HUDEP-2 (cell line): Measurements from ENCODE around the gene TRDMT1.

Experiments
- DNase-seq, 76 experiments: peaks; one replicate each; lab custom pipeline; 2025; ENCODE audit not compliant: unreplicated experiment in 76 of 76; lab: John Stamatoyannopoulos, UW

The TRDMT1 gene

DNA sequence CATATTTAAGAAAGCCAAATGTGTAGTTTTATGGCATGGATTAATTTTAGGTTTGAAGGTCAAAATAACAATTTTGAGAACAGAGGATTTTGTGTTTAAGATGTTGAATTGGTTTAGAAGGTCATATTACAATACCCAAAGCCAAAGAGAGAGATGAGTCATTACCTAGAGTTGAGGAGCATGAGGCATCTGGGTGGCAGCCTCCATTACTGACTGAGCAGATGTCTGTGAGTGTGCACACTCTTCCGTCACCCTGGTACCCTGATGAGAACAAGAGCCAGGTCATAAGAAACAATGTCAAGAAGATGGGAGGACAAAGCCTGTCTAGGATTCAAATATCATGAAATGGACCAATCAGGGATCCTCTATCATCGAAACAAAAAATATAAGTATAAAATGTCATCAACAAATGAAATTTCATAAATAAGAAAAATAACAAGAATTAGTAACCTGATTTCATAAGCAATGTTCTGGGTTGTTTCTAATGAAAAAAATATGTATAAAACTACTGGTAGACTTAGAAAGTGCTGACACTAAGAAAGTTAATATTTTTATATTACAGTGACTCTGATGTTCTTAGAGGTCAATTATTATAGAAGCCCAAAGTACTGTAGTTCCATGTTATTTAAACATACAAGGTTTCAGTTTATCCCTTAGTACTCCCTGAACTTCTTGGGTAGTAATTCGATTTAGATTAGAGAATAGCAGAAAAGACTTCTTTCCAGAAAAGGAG is 91.8 kb downstream of the TRDMT1 start:
- DNase-seq = no peak

DNA sequence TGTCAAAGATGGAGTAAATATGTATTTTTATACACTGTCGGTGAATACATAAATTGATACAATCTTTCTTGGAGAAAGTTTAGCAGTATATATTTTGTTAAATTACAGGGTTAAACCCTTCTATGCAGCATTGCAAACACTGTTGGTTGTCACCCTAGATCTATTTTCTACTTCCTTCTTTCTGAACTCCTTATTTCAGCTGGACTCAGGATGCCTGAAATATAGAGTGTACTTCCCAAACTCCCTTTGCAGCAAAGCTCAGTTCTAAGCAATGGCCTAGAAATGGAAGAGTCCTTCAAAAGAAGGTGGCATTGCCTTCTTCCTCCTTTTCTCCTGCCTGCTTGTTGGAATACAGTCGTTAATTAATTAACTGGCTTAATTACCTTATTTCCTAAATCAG is 92.4 kb downstream of the TRDMT1 start:
- DNase-seq = no peak

DNA sequence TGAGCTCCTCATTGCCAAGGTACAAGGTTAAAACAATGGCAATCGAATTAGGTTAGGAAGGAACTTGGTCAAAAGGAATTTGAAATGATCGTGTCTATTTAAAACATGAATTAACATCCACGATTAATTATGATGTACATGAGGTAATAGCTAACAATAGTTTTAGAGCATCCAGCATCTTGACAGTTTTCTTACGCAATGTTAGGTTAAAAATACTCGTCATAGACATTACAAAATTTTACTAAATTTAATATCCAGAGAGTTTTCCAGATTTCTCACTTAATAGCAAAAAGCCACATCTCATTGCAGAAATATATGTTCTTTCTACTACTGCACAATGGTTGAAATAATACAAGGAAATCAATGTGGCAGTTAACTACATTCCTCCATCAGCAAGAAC is 94.5 kb downstream of the TRDMT1 start:
- no peak for DNase-seq

DNA sequence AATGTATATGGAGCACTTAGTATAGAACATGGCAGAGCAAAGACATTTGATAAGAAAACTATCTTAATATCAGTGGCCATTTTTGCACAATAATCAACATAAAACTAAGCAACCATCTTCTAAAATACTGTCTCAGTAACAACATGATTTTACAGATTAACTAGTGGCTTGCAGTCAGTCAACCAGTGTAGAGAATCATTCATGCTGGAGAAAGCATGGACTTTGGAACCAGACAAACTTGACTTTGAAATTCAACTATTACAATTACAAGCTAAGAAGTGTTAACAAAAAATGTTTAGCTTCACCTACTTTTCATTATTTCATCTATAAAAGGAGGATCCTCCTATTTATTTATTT is 99.6 kb downstream of the TRDMT1 start:
- DNase-seq = no peak

DNA sequence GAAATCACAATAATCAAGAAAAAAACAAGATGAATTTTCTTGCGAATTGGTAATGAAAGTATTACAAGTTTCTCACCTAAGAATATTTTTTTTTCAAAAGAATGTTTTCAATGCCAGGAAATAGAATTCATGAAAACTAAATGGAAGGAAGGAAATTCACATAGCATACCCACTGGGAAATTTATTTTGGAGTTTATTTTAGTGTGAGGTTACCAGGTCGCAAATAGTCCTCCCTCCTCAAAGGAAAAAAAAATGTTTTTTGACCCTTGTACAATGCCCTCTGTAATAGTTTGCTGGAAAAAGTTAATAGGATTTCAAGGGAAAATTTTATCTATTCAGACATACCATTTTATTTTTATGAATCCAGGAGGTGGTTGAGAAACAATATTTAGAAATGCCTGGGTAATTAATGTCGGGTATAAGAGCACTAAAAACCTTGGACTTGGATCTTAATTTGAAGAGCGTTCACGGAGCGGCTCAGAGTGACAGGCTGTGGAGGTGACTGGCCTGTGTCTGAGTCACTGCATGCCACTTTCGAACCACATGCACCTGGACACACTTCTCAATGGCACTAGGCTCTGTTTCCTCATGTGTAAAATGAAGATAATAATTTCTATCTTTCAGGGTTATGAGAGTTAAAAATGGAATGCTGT is 100.1 kb downstream of the TRDMT1 start:
- no peak for DNase-seq

DNA sequence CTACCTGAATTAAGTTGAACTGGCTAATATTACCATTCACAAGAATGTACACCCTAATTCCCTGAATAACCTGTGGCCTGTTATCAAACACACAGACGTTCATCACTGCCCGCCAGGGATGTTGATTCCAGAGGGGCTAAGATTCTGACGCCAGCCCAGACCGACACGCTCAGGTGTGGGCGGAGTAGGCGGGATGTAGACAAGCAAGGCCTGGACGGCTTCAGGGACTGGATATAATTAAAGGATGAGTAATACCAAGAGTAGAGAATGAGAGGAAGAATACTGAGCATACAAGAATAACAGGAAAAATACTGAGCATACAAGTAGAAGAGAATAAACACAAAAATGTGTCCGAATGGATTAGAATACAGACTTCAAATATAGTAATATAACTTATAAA is 100.9 kb downstream of the TRDMT1 start:
- no peak for DNase-seq

DNA sequence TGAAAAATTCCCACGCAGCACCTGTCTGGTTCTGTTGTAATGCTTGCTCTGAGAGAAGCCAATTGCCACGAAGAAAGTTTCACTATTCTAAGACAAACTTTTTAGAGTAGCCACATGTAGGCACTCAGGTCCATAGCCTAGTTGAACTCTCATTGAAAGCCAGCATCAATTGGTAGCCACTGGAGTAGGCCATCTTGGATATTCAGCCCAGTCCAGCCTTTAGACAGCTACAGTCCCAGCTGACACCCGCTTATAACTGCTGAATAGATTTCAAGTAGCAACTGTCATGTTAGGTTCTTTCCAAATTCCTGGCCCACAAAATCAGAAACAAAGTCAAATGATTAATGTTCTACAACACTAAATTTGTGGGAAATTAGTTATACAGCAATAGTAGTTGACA is 103.5 kb downstream of the TRDMT1 start:
- no peak for DNase-seq
